Right lobe of liver (tissue), 4 donors: ENCODE data around the gene SERPIND1.

Experiments used
- CTCF ChIP-seq, 4 donors: fragments of 200-600 bp in 3 of 4; fragments of 450-650 bp in 1 of 4; IDR thresholded peaks; one replicate each; pipeline versions ENCODE4 v1.5.1 to v1.8.0; 2016 to 2022; ENCODE audit warnings: antibody characterized with exemption in 4 of 4, mild to moderate bottlenecking in 2 of 4
- POLR2A ChIP-seq: fragments of 450-650 bp; IDR thresholded peaks from one replicate; pipeline ENCODE4 v1.6.1; 2017; ENCODE audit warnings: antibody characterized with exemption, mild to moderate bottlenecking
- donor health status: DM: no; HTN: no; CAD: no.
- donor health status: DM: no; HTN: no; CAD: no.
- donor health status: DM: no; HTN: yes; CAD: no.

- no peak for TF ChIP-seq POLR2A
- no peak for TF ChIP-seq CTCF (IDR thresholded peaks at IDR 0.05)
Observed at GRCh38 chr22:20738394-20739089, 35.4 kb upstream of the SERPIND1 start.
